ENCODE measurements around the gene SEMA3D.

Gene SEMA3D

DNA sequence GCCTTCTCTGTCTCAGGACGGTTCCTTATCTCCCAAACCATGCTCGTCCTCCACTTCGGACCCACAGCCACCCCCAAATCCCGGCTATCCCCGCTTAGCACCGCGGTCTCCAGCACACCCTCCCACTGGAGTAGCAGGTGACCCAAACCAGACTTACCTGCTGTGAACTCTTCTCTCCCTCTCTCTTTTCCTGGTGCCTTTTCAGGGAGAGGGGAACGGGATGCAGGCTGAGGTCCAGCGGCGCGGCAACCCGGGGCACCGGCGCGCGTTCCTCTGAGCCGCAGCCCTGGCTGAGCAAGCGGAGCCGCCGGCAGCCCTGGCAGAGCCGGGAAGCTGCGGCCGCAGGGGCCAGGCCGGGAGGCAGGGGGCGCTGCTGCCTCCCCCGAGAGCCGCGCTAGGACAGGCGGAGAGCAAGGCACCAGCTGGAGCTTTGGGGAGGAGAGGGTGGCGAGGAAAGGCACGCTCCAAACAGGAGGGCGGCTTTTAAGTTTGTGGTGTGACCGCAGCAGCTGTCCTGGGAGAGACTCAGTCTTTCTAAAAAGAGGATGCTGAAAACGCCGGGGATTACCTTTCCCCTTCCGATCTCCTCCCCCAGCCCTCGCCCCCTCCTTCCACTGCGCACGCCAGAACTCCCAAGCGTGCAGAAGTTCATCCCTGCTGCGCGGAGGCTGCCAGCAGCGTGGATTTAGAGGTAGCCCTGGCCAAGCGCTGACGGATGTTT is at the start of gene SEMA3D:
SEMA3D (minus strand) TSS at position 536 of the 721 bp plus-strand sequence. CDS start 65,165 bp downstream, outside the sequence.
- DNase-seq, result peak; percentile 27

DNA sequence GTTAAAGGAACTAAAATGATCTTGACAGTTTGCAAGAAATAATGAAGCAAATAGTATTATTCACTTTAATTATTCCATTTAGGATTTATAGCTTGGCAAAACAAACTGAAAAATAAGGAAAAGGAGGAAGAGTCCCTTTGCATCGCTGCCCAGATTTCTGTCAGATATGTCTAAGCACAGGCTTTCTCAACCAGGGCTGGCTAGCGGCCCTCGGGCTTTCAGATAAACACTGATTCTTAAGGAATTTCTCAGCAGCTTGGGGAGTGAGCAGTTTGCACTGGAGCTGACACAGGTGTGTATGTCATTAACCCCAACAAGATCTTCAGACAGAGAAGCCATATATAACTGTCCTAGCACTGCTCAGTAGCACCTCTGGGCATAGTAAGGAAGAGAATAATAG is 47.9 kb upstream of the SEMA3D start:
- no peak for DNase-seq

DNA sequence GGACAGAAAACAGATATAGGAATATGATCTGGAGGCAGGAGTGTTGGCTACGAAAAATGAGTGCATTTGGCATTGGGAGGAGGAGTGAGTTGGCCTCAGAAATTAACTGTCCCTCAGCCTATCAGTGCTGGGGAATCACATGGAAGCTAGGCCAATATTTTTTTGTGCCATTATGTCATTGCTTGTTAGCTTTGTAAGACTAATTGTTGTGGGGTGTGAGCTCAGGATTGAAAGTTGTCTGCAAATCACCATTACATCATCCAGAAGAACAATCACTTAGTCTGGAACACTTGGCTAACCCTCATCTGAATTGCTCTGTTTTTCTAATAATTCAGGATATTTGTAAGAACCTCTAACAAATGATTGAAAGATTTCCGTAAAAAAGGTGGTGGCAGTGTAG is 45.2 kb upstream of the SEMA3D start:
- DNase-seq, result no peak

DNA sequence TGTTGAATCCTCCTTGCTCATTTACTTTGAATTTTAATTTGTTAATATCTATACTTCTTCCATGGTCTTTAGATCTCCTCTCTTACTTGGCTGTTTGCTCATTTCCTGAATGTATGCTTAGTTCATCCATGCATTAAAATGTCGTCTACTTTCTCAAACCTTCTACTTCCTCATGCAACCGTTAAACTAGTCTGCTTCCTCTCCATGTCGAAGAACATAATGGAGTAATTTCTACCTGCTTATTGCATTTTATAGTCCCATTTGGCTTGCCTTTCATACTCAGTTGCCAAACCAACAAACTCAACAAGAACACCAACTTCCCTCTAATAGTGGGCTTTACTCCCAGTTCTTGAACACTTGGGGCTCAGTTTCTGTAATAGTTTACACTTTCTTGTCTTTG is 43.8 kb upstream of the SEMA3D start:
- no peak for DNase-seq

DNA sequence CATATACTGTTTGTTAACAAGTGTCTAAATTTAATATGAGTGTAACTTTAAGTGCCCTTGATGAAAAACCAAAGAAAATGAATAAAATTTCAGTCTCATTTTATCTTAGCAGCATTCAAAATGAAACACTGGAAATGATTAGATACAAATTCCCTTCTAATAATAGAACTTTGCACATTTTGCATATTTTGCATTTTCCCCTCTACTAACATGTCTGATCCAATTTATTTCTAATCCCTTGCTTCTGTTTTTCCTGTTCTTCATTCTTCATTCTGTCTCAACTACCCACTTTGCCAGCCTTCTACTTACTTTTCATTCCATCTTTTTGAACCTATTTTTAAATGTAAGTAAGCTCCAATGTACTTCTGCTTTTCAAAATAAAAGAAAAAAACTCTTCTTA is 42.7 kb upstream of the SEMA3D start:
- no peak for DNase-seq

DNA sequence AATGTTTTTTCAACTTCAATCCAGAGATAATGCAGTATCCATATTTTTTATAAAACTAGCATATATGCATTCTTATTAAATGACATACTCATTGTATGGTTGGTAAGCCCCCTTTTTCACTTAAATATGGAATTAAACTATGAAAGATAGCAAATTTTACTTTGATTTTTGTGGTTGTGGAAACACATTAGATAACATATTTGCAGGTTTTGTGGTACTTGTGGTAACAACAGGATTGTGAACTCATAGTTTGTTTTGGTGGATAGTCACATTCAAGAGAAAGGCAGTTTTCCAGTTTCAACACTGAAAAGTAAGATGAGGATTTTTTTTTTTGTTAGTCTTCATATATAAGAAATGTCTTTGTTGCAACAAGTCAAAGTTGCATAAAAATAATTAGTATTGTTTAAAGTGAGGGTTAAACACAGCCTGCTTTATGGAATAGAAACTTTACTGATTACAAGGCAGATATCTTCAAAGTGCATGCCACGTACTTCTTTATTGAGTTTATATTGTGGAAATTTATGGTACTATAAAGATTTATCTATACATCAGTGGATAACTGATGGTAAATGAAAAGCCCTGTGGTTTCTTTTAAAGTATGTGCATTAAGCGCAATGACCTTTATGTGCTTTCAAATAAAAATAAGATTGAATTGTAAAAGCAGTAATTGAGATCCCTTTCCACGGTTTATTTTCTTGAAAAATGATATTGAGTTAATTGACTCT is 39.7 kb upstream of the SEMA3D start:
- no peak for DNase-seq

DNA sequence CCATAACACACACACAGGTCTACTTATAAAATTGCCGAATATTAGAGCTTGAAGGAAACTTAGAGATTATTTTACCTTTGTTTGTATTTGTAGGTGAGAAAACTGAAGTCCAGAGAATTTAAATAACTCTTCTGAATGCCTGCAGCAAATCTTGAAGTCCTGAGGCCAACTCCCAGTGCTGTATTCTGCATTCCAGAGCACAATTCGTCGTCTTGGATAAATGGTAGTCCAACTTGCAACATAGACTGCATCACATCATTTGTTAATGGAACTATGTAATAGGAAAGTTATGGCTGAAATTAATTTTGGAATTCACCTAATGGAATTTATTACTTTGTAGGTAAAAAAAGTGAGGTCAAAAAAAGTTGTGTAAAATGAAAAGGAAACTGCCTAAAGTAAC is 37.3 kb upstream of the SEMA3D start:
- DNase-seq, result no peak

DNA sequence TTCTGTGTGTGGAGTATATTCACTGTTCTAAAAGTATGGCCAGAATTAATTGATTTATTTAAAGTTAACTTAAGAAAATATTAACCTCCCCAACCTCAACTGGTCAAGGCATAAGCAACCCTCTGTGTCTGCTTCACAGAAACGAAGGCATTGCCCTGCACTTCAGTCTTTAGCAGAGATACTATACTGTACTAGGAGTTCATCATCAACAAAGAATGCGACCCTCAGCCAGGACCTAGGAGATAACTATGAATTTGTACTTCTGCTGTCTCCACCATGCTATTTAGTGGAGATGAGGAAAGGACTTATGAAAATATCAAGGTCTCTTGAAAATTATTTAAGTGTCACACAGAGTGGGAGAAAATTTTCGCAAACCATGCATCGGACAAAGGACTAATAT is 35.7 kb upstream of the SEMA3D start:
- DNase-seq, result no peak

DNA sequence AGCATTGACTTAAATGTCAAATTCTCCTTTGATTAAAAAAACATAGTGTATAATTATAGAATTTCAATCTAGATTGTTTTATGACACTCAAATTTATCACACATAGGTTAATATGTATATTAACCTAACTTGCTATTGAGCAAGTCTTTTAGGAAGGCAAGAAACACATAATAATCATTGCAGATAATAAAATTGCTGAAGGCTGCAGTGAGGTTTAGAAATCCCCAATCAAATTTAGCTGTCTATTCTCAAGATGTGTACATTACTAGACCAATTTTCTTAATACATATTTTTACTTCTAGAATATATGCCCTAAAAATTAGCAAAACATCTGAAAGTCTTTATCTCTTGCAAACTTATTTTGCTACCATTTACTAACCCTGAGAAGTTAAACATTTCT is 34.9 kb upstream of the SEMA3D start:
- DNase-seq, result no peak

DNA sequence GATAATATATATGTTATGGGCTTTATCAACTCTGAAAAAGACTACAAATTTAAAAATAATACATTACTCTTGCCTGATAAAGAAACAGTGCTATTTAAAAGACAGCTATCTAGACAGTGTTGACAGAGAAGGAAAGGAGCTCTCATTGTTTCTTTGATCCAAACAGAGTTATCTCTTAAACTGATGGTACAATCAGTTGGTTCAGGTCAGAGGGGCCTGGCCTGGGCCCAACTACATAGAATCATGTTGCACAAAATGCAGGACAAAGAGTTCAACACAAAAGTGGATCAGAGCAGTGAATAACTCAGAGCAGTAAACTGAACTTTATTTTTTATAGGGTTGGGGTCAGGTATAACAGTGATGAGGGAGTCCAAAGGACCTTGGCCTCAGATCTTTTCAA is 33.8 kb upstream of the SEMA3D start:
- DNase-seq, result no peak

DNA sequence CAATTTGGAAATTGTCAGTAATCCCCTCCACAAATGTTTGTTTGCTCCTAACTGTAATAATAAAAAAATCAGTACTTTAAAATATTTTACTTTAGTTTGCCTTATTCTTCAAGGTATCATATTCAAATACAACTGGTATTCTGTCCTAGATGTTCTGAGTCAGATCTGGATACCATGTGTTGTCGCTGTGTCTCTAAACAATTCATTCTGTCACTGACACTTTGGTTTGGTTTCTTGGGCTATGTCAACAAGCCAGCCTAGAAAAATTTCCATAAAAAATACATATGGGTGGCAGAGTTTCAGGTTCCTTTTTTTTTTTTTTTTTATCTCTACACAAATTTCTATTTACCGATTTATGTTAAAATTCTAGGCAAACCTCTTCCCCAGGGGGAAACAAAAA is 33.2 kb upstream of the SEMA3D start:
- no peak for DNase-seq

DNA sequence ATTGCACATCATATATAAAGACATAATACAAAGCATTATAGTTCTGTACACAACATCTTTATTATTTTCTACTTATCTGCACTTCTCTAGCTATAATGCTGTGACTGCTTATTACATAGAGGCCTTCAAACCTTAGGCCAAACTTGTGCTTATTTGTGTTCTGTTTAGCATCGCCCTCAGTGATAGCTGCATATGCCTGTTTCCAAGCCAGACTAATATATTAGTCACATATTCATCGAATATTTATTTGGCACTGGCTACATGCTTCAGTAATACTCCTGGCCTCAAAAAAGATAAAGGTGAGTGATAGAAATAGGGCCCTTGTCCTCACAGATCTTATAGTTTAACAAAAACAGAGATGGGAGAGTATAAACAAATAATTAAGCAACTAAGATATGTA is 30.2 kb upstream of the SEMA3D start:
- DNase-seq, result no peak

DNA sequence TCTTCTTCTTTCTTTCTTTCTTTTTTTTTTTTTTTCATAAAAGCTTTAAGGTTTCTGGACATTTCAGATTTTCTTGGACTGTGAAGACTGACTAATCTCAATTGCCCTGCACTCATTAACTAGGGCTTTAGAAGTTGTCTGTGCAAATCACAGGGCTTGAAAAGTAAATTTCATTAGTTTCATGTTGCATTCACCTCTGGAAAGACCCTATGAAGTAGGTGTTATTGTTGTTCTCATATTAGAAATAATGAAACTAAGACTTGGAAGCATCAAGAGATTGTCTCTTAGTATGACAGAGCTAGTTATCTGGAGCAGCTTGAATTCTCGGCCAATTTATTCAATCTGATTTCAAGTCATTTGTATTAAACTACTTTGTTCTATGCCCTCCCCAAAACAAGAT is 28.2 kb upstream of the SEMA3D start:
- DNase-seq, result no peak

DNA sequence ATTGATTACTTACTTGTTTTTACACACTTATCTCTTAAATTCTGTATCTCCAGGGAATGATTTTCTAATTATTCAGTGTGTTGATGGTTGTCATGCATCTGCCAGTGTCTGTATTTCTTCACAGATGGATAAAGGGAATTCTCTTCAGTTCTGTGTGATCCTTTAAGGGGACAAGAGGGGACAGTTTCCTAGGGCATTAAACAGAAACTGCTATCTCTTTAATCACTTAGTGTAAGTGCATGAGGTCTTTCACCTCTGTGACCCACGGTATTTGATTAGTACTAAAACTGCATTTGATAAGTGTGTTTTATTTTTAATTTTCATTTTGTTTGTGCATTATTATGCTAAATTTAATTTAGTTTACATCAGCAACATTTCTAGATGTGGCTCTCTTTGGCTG is 26.6 kb upstream of the SEMA3D start:
- DNase-seq, result no peak

DNA sequence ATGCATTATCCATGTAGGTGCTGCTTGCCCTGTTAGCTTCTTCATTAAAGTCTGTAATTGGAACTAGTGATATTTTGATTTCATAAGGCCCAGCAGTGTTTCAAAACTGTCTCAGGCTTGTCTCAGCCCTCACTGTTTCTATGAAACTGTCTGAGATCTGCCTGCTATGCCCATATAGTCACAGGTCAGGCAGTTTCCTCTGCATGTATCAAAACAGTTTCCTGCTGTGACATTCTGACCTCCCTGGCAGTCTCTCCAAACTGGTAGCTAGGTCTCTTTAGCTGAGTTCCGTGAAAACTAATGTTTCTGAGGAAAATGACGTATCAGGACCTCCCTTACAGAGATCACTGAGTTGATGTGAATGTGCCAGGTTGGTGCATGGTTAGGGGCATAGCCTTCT is 18.9 kb upstream of the SEMA3D start:
- DNase-seq, result no peak

DNA sequence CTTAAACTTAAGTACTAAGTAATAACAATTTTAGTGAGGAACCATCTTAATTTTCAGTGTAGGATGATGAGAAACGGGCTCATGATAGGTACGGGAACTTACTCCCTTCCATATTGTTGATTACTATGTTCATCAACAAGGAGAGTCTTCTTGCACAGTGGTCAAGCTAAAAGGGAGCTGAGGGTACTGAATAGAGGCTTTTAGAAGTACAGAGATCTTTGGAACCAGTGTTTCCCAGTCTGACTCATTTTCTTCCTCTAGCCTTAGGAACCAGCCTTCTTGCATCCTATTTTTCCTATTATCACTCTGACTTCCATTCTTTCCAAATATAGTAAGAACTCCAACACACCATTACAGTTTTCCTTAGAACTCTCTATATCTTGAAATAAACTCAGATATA is 17.6 kb upstream of the SEMA3D start:
- DNase-seq, result no peak

DNA sequence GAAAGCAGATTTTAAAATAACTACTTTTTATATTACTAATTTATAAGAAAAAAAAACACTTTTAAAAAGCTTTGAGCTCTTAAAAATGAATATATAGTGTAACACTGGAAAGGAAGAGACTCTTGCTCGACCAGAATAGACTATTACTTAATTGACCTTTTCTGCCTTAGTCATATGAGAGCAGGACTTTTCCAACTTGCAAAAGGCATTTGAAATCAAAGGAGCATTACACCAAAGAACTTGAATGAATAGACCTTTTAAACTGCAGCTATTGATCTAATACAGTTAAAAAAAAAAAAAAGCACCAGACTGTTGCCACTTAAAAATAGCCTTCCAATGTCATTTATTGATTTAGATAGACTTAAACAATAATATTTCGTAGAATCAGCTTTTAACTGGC is 17.2 kb upstream of the SEMA3D start:
- DNase-seq, result no peak

DNA sequence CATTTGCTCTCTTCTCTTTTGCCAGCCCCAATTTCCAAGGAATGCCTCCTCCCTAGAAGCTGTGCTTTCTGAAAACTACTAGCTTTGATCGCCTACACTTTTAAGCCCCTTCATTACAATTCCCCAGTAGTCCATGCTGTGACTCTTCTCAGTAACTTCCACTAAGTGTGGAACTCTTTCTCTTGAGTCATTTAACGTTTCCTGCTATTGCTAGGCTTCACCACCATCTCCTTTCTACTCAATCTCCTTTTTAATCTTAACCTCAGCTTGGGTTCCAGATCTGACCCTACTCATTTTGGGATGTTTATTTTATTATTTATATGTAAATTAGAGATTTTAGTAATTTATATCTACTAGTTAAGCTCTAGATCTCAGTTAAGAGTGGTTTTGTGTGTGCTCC is 14.4 kb upstream of the SEMA3D start:
- DNase-seq, result no peak

DNA sequence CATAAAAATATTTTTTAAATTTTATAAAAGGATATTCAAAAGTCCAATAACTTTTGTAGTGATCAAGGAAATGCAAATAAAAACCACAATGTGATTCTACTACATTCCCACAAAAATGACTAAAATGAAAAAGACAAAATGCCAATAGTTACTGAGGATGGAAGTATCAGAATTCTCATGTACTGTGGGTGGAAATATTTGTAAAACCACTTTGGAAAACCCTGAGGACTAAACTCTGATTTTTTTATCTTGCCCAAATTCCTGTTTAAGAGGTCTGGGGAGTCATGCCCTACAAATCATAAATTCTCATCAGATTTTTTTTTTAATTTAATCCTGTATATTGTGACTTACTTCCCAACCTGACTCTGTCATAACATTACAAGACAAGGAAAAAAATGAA is 9.8 kb upstream of the SEMA3D start:
- DNase-seq, result no peak

DNA sequence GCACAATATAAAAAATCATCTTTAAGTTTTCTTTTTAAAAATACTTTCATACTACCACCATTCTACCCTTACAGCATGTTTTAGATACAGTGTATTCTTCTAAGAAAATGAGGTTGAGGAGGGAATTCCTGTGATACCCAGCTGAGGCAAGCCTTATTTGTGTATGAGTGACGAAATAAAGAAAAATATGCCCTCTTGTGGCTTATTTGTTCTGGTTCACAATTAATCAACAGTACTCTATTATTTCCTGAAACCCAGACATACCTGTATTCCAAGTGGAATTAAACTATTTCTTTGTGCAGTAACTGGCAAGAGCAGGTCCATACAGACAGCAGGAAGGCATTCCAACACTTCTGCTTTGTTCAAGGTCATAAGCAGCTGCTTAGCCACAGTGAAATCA is 4.5 kb upstream of the SEMA3D start:
- DNase-seq, result no peak

DNA sequence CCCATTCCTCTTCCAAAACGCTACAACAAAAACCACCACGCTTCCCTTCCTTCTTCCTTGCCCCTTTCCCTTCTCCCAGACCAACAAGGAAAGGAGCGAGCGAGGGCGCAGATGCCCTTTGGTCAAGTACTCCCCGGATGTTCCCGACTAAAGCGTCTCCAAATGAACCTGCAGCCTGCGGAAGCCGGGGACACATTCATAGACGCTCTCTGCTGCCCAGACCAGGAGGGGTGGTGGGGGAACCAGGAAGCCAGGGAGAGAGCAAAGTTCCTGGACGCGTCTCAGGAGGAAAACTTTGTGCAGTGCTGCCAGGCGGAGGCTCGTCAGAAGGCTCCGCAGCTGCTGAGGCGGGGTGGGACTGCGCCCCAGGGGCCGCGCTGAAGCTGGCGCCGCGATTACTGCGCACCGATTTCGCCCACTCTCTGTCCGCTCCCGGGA is 754 bp downstream of the SEMA3D start:
- DNase-seq, result no peak

DNA sequence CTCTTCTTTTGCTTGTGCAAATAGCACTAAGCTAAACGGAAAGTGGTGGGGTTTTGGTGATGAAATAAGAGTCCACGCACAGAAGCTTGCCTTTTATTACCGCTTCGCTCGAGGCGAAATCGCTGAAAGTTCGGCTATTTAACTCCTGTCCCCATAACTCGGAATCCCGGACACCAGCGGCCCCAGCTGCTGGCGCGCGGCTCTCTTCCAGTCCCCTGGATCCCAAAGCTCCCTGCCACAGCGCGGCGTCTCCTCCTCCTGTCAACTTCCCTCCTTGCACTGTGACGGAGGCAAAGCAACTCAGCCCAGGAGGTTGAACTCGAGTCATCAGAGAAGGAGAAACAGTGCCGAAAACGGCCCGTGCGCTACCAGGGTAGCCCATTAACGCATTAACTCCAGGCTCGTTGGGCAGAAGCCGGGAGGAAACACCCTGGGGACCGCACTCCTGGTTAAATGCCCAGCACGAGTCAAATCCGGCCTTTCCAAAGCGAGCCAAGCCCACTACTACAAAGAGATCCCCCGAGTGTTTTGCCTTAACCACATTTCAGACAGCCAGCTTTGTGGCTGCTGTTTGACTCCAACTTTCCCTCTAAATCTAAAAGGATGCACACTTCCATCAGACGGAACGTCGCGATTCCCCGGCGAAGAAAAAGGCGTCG is 1.3 kb downstream of the SEMA3D start:
- no peak for DNase-seq

DNA sequence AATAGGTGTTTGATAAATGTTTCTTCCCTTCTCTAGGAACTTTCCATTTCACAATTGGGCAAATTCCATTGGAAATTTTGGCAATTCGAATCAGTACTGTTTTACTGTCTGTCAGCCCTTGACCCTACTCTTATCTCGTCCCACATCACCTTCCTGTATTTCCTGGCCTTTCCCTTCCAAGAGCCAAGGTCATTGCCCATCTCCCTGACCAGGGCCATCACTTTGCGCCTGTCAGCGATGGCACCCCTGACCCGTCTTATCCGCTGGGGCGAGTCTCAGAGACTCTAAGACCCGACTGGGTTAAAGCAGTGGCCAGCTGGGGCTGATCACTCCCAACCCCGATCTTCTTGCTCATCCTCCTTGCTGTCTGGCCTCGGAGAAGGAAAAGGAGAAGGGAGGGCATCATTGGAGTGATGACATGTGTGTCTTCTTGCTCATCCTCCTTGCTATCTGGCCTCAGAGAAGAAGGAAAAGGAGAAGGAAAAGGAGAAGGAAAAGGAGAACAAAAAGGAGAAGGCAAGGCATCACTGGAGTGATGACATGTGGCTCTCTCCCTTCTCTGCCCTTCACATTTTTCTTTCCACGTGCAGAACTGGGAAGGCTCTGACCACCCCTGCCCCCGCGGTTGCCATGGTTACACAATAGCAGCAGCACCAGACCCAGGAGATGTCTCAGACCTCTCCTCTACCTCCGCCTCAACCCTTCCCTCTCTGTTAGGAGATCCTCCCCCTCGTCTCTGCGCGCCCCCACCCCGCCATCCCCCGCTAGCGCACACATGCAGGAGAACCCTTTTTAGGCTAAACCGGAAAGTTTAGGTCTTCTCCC is 2.0 kb downstream of the SEMA3D start:
- no peak for DNase-seq

All from stimulated activated CD4-positive, alpha-beta T cell treated with anti-CD3 and anti-CD28 coated beads, Interleukin-1b, Interleukin-23, amount 100 ng/mL, for 48 hours (primary cell).